ENCODE results near the gene RBM8A. TPM values are rescaled to one million over a fixed set of nuclear protein-coding genes. Genes with fewer than 3 reads are reported as not detected.

The RBM8A gene
- polyA plus RNA-seq, 1 of the 3 experiments (the other 2 are of a cell fraction), result 236 TPM

- no peaks in the 10 kb centered on the region for H3K9me3 ChIP-seq
- H3K27ac ChIP-seq (ENCODE audit: low read depth in 2 of 2, low read length in 1 of 2), result no peak overlapping the region
- TF ChIP-seq FOSL2 (IDR thresholded peaks at IDR 0.05; ENCODE audit: borderline replicate concordance, low read depth), result no peak
- TF ChIP-seq CHD2 (IDR thresholded peaks at IDR 0.05; ENCODE audit: low read length, partially characterized antibody), result no peak
- no peak for TF ChIP-seq SMC3 (IDR thresholded peaks at IDR 0.05; ENCODE audit: low read depth, low read length)
- TF ChIP-seq JUND (IDR thresholded peaks at IDR 0.05), result no peak
- no peak for TF ChIP-seq POLR2AphosphoS5 (IDR thresholded peaks at IDR 0.05; ENCODE audit: low read depth, low read length)
- TF ChIP-seq MXI1 (IDR thresholded peaks at IDR 0.05; ENCODE audit: low read depth, low read length), result no peak
- no peak for TF ChIP-seq USF2 (IDR thresholded peaks at IDR 0.05; ENCODE audit: borderline replicate concordance, low read depth, low read length)
- TF ChIP-seq USF1 (IDR thresholded peaks at IDR 0.05; ENCODE audit: borderline replicate concordance, low read depth), result no peak
- TF ChIP-seq RCOR1 (IDR thresholded peaks at IDR 0.05; ENCODE audit: low read length), result no peak
- no peak for TF ChIP-seq ZBTB33 (IDR thresholded peaks at IDR 0.05; ENCODE audit: borderline replicate concordance, low read depth)
- no peak for TF ChIP-seq TEAD4 (IDR thresholded peaks at IDR 0.05; ENCODE audit: borderline replicate concordance, insufficient read depth)
- no peak for TF ChIP-seq RXRA (IDR thresholded peaks at IDR 0.05; ENCODE audit: borderline replicate concordance, low read depth)
- TF ChIP-seq YY1 (IDR thresholded peaks at IDR 0.05; ENCODE audit: low read depth), result no peak
- no peak for TF ChIP-seq RFX5 (IDR thresholded peaks at IDR 0.05; ENCODE audit: low read length)
- no peak for TF ChIP-seq NFIC (IDR thresholded peaks at IDR 0.05; ENCODE audit: borderline replicate concordance)
- ChIA-PET CTCF (interaction anchor here (1.1 to 4.2 kb wide), 4 partner anchors 23 to 121 kb away, joined by 3 to 20 read pairs (median 12); partner anchors contain the start of genes ITGA10 and NUDT17), POLR2A (no interaction called here)
- no peaks in the 10 kb centered on the region for H4K20me1 ChIP-seq (ENCODE audit: insufficient read depth)
- H3K4me3 ChIP-seq (ENCODE audit: low read depth in 2 of 2, low read length in 1 of 2), result no peak overlapping the region
- no peaks in the 10 kb centered on the region for H3K9me2 ChIP-seq
- H3K27me3 ChIP-seq (ENCODE audit: insufficient read depth), result no peaks in the 10 kb centered on the region
- H3K4me2 ChIP-seq, result no peak overlapping the region
- DNase-seq, result no peak
- no peak overlapping the region for H3K9ac ChIP-seq
- H2AFZ ChIP-seq (ENCODE audit: low read depth), result no peak overlapping the region
- peaks cover 14% of the 10 kb centered on the region for H3F3A ChIP-seq (replicated peaks; ENCODE audit: insufficient read depth)
- no peaks in the 10 kb centered on the region for H3K79me2 ChIP-seq (ENCODE audit: insufficient read depth)
- no peaks in the 10 kb centered on the region for H3K36me3 ChIP-seq (replicated peaks in 1 of 2; ENCODE audit: control insufficient read depth in 1 of 2, insufficient read depth in 2 of 2, low read length in 1 of 2)
- WGBS (ENCODE audit: low lambda C conversion rate), result 83% methylated on average over 8 of the region's 8 CpGs
- H3K4me1 ChIP-seq (ENCODE audit: control insufficient read depth in 1 of 2, insufficient read depth in 2 of 2, low read depth in 1 of 2, low read length in 1 of 2), result peaks cover 10 to 27% of the 10 kb centered on the region in 2 experiments
Measured at GRCh38 chr1:145886816-145887215, 40.5 kb downstream of the RBM8A start.

Measured in SK-N-SH (cell line).